GM23248 (cell line): Measurements from ENCODE around the gene USP53. TPM values are rescaled to one million over a fixed set of nuclear protein-coding genes. Genes with fewer than 3 reads are reported as not detected.

Experiments
- DNase-seq: peaks from one replicate; pipeline ENCODE4 v3.0.0-alpha.2; 2015
- H2AFZ ChIP-seq: fragments of 200-600 bp; sonication (generic); 2 replicates; pipeline ENCODE4 v1.6.1; 2016; ENCODE audit warnings: antibody characterized with exemption
- H3F3A ChIP-seq: fragments of 200-600 bp; sonication (generic); 2 replicates; pipeline ENCODE4 v1.6.1; 2016; ENCODE audit warnings: mild to moderate bottlenecking, antibody characterized with exemption, mixed run types; ENCODE audit not compliant: insufficient read depth
- H3K27ac ChIP-seq: fragments of 200-600 bp; sonication (generic); 2 replicates; pipeline ENCODE4 v1.5.1; 2016; ENCODE audit warnings: mild to moderate bottlenecking
- H3K27me3 ChIP-seq: fragments of 200-600 bp; sonication (generic); replicated peaks from 2 replicates; pipeline ENCODE4 v1.6.1; 2016; ENCODE audit warnings: mild to moderate bottlenecking; ENCODE audit not compliant: insufficient read depth
- H3K36me3 ChIP-seq: fragments of 200-600 bp; sonication (generic); 2 replicates; pipeline ENCODE4 v1.6.1; 2016; ENCODE audit warnings: low read depth, mild to moderate bottlenecking
- H3K4me1 ChIP-seq: fragments of 200-600 bp; sonication (generic); 2 replicates; pipeline ENCODE4 v1.6.1; 2016; ENCODE audit warnings: mild to moderate bottlenecking; ENCODE audit not compliant: insufficient read depth
- H3K4me2 ChIP-seq: fragments of 200-600 bp; sonication (generic); one replicate; pipeline ENCODE4 v1.6.1; 2016; ENCODE audit warnings: mild to moderate bottlenecking; ENCODE audit not compliant: unreplicated experiment
- H3K4me3 ChIP-seq: fragments of 200-600 bp; sonication (generic); 2 replicates; pipeline ENCODE4 v1.5.1; 2016; ENCODE audit warnings: mild to moderate bottlenecking
- H3K79me2 ChIP-seq: fragments of 200-600 bp; sonication (generic); 2 replicates; pipeline ENCODE4 v1.6.1; 2016; ENCODE audit warnings: mild to moderate bottlenecking; ENCODE audit not compliant: insufficient read depth
- H3K9ac ChIP-seq: fragments of 200-600 bp; sonication (generic); 2 replicates; pipeline ENCODE4 v1.6.1; 2016; ENCODE audit warnings: mild to moderate bottlenecking
- H3K9me2 ChIP-seq: fragments of 200-600 bp; sonication (generic); 2 replicates; pipeline ENCODE4 v1.6.1; 2016; ENCODE audit warnings: mixed run types, mild to moderate bottlenecking, moderate library complexity; ENCODE audit not compliant: insufficient read depth
- H3K9me3 ChIP-seq: fragments of 200-600 bp; sonication (generic); one replicate; pipeline ENCODE4 v1.6.1; 2017; ENCODE audit warnings: low read depth
- H4K20me1 ChIP-seq: fragments of 200-600 bp; sonication (generic); 2 replicates; pipeline ENCODE4 v1.6.0; 2016; ENCODE audit not compliant: insufficient read depth
- EZH2 ChIP-seq: fragments of 200-600 bp; sonication (generic); IDR thresholded peaks from 2 replicates; pipeline ENCODE4 v1.6.1; 2018; ENCODE audit warnings: antibody characterized with exemption, mild to moderate bottlenecking; ENCODE audit not compliant: insufficient read depth, poor library complexity, severe bottlenecking
- EZH2phosphoT487 ChIP-seq: fragments of 200-600 bp; sonication (generic); IDR thresholded peaks from 2 replicates; pipeline ENCODE4 v1.6.1; 2018; ENCODE audit warnings: antibody characterized with exemption, moderate library complexity, mild to moderate bottlenecking, low read depth; ENCODE audit not compliant: insufficient read depth
- WGBS, 2 experiments: methylation state at CpG; one replicate each; pipeline ENCODE4 v1.1.6; 2015 to 2017; ENCODE audit warnings: low lambda C conversion rate in 2 of 2, low coverage in 1 of 2; ENCODE audit errors: missing lambda C conversion rate in 2 of 2; 5-methylcytosine and 5-hydroxymethylcytosine counted together
- in situ Hi-C: fragments of 300-500 bp; cut with MboI; formaldehyde crosslinking; loops from 2 replicates; pipeline ENCODE4 v1.15.0; 2020
- polyA plus RNA-seq: library from polyadenylated mRNA; unstranded; fragments of >200 nt; fragmentation: Nextera tagmentation; extraction: Ambion mirVana; gene quantifications from 2 replicates; pipeline ENCODE4 v1.2.1, GENCODE V29; 2016
- total RNA-seq: library from RNA; depleted of rRNA; stranded (reverse); fragments of >200 nt; shearing (Covaris generic); gene quantifications from 2 replicates; pipeline ENCODE4 v1.2.3, GENCODE V29; 2014

The USP53 gene
- total and polyA plus RNA-seq, 2 experiments from 2014 or later: 26.0 to 42.4 TPM

DNA sequence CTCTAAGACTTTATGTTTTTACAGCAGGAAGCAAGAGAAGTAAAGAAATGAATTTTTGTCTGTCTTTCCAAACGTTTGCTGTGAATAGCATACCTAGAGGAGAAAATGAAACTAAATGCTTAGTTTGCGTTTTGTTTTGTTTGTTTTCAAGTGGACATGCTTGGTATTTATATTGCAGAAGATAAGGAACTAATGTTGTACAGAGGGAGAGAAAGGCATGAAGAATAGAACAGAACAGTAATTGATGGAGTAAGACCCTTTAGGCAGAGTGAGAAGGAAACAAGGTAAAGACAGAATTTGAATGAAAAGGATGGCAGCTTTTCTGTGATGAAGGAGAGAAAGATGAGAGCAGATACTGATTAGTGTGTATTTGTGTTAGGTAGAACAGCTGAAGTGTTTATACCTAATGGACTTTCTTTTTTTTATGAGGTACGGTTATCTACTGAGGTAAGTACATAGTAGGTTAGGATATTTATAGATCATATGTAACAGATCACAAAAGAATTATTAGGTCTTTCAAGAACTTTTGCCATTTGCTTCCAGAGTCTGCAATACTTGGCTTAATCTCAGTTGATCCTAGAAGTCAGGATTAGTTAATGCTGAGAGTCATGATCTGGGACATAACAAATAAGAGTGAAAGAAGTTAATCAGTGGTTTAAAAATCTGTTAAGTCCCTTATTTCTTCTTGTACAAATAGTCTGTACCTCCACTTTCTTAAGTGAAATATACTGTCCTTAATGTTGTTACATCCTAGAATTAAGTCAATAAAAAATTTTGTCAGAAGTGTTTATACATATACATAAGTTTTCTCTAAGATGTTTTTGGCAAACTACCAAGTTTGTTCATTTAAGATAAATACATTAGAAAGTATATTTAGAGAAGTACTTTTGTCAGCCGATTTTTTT is 72.6 kb downstream of the USP53 start:
- TF ChIP-seq EZH2phosphoT487: no peak
- no peak for TF ChIP-seq EZH2
- Histone ChIP-seq H3K27ac (peak overlapping the region; percentile 10), H3K4me1 (peaks cover 32% of the 10 kb centered on the region), H3K9me3 (no peaks in the 10 kb centered on the region), H2AFZ (peak overlapping the region; percentile 57), H3K4me2 (peak overlapping the region; percentile 87), H3K79me2 (peaks cover 71% of the 10 kb centered on the region), H4K20me1 (no peaks in the 10 kb centered on the region), H3K36me3 (peaks cover 20% of the 10 kb centered on the region; the same call in 1 of the 2 replicates), H3K4me3 (peak overlapping the region; percentile 66), H3K27me3 (no peaks in the 10 kb centered on the region), H3F3A (peaks cover 33% of the 10 kb centered on the region), H3K9ac (peak overlapping the region; percentile 44), H3K9me2 (no peaks in the 10 kb centered on the region)
- in situ Hi-C loops: no loop called here
- peak; percentile 44 for DNase-seq
- WGBS, 2 experiments: 18 to 27% methylated on average over 4 of the region's 4 CpGs

DNA sequence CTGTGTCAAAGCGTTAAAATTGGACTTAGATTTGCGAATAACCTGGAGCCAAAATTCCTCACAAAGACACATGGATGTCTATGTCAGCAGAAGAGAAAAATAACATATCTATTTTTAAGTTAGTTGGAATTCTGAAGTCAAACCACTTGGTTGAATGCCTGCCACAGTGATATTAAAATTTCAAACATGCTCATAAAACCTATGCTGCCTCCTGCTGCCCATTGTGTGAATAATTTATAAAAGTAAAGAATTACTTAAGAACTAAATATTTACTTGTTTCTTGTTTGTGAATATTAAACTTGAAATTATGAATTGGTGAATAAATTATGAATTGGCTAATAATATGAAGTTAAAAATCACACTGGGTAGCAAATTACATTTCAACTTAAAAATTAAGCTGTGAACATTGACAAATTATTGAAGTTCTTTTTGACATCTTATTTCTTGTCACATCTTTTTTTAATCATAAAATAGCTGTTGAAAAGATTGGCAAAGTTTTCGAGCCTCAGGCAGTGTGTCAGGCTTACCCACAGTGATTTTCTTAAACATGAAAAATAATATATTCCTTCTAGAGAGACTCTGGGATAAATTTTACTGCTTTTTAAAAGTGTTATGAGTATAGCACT is 74.0 kb downstream of the USP53 start:
- in situ Hi-C loops: no loop called here
- WGBS, 2 experiments: 1 to 4% methylated on average over 3 of the region's 3 CpGs
- H3K4me2 ChIP-seq: peak overlapping the region; percentile 87

DNA sequence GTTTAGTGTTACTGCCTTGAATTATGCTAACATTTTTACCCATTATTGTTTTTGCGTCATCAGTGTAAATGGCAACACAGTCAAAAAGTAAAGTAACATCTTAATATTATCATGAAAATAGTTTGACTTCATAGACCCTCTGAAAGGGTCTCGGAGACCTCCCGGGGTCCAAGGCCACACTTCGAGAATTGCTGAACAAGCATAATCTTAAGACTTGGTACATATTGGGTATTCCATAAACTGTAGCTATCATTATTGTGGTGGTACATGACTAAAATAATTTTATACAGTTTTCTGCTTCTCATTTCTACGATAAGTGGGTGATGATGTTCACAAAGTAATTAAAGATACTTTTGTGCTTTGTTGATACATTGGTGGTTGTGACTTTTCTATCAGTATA is 76.8 kb downstream of the USP53 start:
- Histone ChIP-seq H3K9ac (no peak overlapping the region), H3K4me2 (no peak overlapping the region), H3K9me3 (no peaks in the 10 kb centered on the region), H3K4me3 (no peak overlapping the region), H3K27me3 (no peaks in the 10 kb centered on the region), H4K20me1 (no peaks in the 10 kb centered on the region), H3K9me2 (no peaks in the 10 kb centered on the region), H3K36me3 (peaks cover 34% of the 10 kb centered on the region), H3K27ac (no peak overlapping the region), H3K79me2 (peaks cover 48% of the 10 kb centered on the region), H3K4me1 (peaks cover 23% of the 10 kb centered on the region), H2AFZ (no peak overlapping the region), H3F3A (peaks cover 44% of the 10 kb centered on the region)
- TF ChIP-seq EZH2: no peak
- TF ChIP-seq EZH2phosphoT487: no peak
- 93 to 97% methylated on average over 5 of the region's 5 CpGs for WGBS, 2 experiments
- no peak for DNase-seq
- in situ Hi-C loops: no loop called here

More for the DNA sequence above, 74.0 kb downstream of the USP53 start:
- Histone ChIP-seq H3K36me3 (peaks cover 17% of the 10 kb centered on the region; the same call in 1 of the 2 replicates), H3K9me3 (no peaks in the 10 kb centered on the region), H3F3A (peaks cover 23% of the 10 kb centered on the region), H3K27me3 (no peaks in the 10 kb centered on the region), H3K79me2 (peaks cover 67% of the 10 kb centered on the region), H3K4me3 (no peak overlapping the region), H2AFZ (no peak overlapping the region), H3K9ac (peak overlapping the region; percentile 10; the same call in 1 of the 2 replicates), H3K9me2 (no peaks in the 10 kb centered on the region), H3K4me1 (peaks cover 32% of the 10 kb centered on the region), H4K20me1 (no peaks in the 10 kb centered on the region), H3K27ac (no peak overlapping the region)
- peak; percentile 83 for DNase-seq
- no peak for TF ChIP-seq EZH2
- TF ChIP-seq EZH2phosphoT487: no peak

DNA sequence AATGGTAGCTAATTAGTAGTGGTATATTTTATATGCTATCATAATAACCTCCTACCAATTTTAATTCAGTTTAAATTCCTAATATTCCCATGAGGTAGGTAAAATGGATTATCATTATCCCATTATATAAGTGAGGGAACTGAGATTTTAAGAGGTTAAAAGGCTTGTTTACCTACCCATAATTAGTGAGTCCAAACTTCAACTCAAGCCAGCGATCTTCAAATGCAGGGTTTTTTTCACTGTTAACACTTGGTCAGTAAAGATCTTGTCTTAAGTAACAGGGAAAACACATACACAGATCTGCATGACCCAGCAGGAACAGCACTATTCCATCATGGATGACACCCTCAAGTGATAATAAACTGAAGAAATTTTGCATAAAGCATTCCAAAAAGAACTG is 78.1 kb downstream of the USP53 start:
- in situ Hi-C loops: loop anchor here (10.0 kb wide), 1 partner anchor 306 kb away; no protein-coding TSS in a partner anchor
- H3K4me2 ChIP-seq: no peak overlapping the region
- peaks cover 12% of the 10 kb centered on the region for H3K4me1 ChIP-seq
- peaks cover 39% of the 10 kb centered on the region for H3K36me3 ChIP-seq
- H3K27ac ChIP-seq: no peak overlapping the region
- H3K27me3 ChIP-seq: no peaks in the 10 kb centered on the region
- TF ChIP-seq EZH2 (no peak), EZH2phosphoT487 (no peak)
- no peak overlapping the region for H2AFZ ChIP-seq
- no peaks in the 10 kb centered on the region for H3K9me3 ChIP-seq
- DNase-seq: no peak
- peaks cover 48% of the 10 kb centered on the region for H3F3A ChIP-seq
- H3K9ac ChIP-seq: no peak overlapping the region
- WGBS, 2 experiments: 100% methylated on average over 1 of the region's 1 CpG
- no peak overlapping the region for H3K4me3 ChIP-seq
- no peaks in the 10 kb centered on the region for H3K9me2 ChIP-seq
- peaks cover 46% of the 10 kb centered on the region for H3K79me2 ChIP-seq
- H4K20me1 ChIP-seq: no peaks in the 10 kb centered on the region
